ENCODE data around the gene LCE2B.
"Not testable (repeated sequence)": the region's sequence is repeated elsewhere in the genome, so short reads cannot be mapped to it uniquely, and the experiment has no call there.

Gene LCE2B, protein sequence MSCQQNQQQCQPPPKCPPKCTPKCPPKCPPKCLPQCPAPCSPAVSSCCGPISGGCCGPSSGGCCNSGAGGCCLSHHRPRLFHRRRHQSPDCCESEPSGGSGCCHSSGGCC

DNA sequence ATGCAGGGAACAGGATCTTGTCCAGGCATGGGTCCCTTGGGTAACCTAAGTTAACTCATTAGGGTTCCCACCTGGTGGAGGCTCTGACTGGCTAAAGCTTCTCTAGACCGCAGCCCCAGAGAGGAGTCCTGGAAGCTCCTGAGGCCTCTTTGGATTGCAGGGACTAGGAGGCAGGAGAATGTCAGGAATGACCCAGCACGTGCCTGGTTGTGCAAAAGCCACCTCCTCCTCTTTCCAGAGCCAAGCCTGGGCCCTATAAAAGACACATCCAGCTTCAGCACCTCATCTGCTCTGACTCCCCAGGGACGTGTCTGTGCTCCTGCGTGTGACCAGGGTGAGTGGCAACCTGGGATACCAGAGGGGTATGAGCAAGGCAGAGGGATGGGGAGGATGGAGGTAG is at the start of gene LCE2B:
TSS of gene LCE2B (plus strand) at position 301 of the 400 bp plus-strand sequence. CDS start 721 bp downstream, outside the sequence.
- DNase-seq (ENCODE audit: low spot score), result not testable (repeated sequence)

DNA sequence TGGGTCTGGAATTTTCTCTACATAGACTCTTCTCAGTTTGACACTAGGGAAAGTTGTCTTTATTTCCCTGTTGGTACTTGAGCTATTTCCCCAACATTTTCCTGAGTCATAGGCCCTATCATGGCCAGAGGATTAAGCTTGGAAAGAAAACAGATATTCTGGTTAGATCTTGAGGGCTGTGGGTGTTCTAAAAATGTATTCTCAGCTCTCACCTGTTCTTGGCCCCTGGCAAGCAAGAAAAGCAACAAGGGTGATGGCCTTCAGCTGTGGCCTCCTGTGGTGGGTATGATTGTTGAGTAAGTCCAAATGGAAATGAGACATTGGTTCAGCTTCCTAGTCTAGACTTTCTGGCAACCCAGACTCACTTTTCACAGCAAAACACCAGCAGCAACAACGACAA is 45.6 kb upstream of the LCE2B start:
- DNase-seq (ENCODE audit: low spot score), result no peak

DNA sequence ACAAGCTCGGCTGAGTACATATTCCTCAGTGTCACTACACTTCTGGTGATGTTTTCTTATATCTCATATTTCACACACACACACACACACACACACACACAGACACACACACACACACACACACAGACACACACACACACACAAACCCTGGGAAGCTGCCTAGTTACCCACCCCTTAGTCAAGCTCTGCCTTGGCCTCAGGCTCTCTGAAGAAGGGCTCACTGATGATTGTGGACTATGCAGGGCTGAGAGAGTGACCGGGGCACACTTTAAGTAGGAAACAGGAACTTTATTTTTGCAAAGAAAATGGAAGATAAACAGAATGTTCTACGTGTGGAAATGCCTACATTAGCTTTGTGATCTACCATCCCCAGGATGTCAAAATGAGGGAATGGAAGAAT is 42.0 kb upstream of the LCE2B start:
- DNase-seq (ENCODE audit: low spot score), result no peak

DNA sequence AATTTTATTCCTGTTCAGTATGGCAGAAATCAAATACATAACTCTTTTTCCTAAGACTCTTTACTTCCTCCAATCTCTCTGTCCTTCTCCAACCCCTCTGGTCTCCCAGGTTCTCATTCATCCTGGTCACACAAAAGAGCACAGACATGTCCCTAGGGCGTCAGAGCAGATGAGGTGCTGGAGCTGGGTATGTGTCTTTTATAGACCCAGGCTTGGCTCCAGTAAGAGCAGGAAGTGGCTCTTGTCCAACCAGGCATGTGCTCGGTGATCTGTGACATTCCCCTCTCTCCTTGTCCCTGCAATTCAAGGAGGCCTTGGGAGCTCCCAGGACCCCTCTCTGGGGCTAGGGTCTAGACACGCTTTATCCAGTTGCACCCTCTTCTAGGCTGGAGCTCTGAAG is 40.8 kb upstream of the LCE2B start:
- no peak for DNase-seq (ENCODE audit: low spot score)

DNA sequence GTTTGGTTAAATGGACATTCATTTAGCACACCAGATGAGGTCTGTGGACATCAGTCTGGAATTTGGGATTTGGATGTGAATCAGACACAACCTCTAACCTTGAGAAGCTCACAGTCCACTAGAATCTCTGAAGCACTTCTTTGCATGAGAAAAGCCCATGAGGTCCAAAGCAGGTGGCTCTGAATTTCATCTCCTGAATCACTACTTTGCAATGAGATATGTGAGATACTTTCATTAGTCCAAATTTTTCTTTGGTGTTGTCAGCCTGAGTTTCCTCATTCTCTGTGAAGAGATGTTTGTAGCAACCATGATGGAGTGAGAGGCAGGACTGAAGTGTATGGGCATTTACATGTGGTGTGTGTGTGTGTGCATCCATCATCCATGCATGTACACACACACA is 39.3 kb upstream of the LCE2B start:
- no peak for DNase-seq (ENCODE audit: low spot score)

DNA sequence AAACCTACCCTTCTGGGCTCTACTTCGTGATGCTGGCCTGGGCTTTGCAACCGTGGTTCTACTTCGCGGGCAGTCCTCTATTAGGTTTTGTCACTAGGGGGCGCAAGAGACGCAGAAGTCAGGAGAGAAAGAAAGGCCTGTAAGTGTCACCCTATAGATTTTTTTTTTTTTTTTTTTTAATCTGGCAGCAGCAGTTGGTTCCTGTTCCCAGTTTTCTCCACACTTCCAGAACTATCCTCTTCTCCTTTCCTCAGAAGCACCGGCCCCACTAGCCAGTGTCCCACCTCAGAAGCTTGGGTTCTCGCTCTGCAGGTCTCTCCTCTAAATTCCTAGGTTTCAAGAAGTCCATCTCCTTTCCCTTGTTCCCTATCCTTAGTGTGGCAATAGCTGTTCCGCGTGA is 31.8 kb upstream of the LCE2B start:
- peak; percentile 24 for DNase-seq (ENCODE audit: low spot score)

DNA sequence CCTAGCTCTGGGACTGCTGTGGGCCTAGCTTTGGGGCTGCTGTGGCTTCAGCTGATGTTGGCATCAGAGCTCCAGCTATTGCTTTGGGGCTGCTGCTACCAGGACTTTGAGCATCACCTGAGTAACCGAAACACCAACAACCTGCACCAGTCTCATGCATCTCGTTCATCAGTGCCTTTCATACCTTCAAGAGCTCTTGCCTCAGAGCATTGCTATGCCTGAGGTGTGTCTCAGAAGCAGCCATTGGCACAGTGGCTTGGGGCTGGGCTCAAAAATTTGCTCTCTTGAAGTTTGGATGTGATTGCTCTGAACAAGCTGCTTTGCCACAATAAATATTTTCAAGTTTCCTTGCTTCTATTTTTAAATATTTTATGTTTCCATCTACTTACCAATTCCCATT is 29.5 kb upstream of the LCE2B start:
- no peak for DNase-seq (ENCODE audit: low spot score)

DNA sequence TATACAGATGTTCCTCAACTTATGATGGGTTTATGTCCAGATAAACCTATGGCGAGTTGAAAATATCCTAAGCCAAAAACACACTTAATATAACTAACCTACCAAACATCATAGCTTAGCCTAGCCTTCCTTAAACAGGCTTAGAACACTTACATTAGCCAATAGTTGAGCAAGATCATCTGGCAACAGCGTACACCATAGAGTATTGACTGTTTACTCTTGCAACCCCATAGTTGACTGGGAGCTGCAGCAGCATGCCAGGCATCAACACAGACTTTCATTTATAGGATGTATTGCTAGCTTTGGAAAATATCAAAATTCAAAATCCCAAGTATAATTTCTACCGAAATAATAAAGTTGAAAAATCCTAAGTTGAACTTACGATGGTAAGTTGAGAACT is 28.2 kb upstream of the LCE2B start:
- DNase-seq (ENCODE audit: low spot score), result no peak

DNA sequence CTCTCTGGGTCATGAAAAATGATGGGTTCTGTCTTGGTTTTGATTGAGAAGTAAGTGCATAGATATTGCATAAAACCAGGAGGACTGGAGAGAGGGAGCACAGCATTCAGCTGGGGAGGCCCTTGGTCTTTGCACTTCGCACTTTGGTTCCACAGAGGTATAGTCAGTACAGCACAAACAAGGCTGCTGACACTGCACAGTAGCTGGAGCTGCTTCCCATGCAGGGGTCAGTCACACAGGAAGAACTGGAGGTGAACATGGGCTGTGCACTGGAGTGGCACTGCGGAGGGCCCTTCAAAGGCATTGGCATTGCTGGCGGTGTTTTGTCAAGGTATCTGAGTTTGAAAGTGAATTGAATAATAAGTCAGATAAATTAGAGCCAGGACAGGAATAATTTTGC is 27.3 kb upstream of the LCE2B start:
- no peak for DNase-seq (ENCODE audit: low spot score)

DNA sequence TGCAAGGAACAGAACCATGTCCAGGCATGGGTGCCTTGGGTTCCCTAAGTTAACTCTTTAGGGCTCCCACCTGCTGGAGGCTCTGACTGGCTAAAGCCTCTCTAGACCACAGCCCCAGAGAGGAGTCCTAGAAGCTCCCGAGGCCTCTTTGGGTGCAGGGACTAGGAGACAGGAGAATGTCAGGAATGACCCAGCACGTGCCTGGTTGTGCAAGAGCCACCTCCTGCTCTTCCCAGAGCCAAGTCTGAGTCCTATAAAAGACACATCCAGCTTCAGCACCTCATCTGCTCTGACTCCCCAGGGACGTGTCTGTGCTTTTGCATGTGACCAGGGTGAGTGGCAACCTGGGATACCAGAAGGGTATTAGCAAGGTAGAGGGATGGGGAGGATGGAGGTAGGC is 22.8 kb upstream of the LCE2B start, which contains the start of gene LCE2D:
TSS of gene LCE2D (plus strand) at position 283 of the 400 bp plus-strand sequence. CDS start 726 bp downstream, outside the sequence.
- DNase-seq (ENCODE audit: low spot score), result no peak

DNA sequence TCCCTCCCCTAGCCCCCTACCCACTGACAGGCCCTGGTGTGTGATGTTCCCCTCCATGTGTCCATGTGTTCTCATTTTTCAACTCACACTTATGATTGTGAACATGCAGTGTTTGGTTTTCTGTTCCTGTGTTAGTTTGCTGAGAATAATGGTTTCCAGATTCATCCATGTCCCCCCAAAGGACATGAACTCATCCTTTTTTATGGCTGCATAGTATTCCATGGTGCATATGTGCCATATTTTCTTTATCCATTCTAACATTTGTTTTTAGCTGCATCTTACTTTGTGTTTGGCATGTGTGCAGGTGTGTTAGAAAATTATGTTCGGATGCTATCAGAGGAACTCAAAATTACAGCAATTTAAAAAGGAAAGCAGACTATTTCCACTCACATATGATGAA is 19.8 kb upstream of the LCE2B start:
- DNase-seq (ENCODE audit: low spot score), result not testable (repeated sequence)

DNA sequence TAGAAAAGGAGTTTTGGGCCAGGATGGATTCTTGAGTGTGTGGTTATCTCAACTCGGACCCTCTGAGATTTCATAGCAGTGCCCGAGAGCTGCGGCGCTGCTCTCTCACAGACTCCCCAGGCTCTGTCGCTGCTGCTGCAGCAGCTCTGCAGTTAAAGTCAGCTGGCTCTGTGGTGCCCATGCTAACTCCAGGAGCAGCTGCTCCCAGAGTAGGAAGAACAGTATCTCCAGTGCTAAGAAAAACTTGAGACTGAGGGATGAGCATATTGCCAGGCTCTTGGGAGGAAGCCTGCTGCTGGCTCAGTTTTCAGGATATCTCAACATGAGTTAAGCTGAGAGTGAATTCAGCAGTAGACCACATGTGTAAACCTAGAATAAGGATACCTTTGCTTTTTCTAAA is 18.3 kb upstream of the LCE2B start:
- DNase-seq (ENCODE audit: low spot score), result no peak

DNA sequence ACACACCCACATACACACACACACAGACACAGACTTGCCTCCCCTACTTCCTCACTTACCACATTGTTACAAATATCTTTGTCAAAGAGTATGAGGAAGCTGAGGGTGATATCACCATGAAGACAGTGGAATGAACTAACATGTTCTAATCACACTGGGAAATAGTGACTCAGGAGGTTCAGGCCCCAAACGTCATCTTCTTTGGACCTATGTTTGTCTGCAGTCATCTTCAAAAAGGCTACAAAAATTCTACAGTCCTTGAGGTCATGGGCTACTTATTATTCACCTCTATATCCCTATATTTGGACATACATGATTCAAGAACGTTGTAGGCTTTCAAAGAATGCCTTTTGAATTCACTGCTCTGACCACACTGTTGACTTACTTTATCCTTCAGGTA is 12.9 kb upstream of the LCE2B start:
- no peak for DNase-seq (ENCODE audit: low spot score)

DNA sequence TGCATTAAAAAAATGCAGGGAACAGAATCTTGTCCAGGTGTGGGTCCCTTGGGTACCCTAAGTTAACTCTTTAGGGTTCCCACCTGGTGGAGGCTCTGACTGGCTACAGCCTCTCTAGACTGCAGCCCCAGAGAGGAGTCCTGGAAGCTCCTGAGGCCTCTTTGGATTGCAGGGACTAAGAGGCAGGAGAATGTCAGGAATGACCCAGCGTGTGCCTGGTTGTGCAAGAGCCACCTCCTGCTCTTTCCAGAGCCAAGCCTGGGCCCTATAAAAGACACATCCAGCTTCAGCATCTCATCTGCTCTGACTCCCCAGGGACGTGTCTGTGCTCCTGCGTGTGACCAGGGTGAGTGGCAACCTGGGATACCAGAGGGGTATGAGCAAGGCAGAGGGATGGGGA is 10.9 kb upstream of the LCE2B start, which contains the start of gene LCE2C:
TSS of gene LCE2C (plus strand) at position 297 of the 400 bp plus-strand sequence. CDS start 737 bp downstream, outside the sequence.
- not testable (repeated sequence) for DNase-seq (ENCODE audit: low spot score)

DNA sequence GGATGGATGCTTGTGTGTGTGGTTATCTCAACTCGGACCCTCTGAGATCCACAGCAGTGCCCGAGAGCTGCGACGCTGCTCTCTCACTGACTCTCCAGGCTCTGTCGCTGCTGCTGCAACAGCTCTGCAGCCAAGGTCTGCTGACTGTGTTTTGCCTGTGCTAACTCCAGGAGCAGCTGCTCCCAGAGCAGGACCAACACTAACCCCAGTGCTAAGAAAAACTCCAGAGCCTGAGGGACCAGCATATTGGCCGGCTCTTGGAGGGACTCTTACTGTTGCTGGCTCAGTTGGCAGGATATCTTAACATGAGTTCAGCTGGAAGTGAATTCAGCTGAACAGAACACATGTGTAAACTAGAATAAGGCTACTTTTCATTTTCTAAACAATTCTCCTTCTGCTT is 6.5 kb upstream of the LCE2B start:
- DNase-seq (ENCODE audit: low spot score), result no peak

DNA sequence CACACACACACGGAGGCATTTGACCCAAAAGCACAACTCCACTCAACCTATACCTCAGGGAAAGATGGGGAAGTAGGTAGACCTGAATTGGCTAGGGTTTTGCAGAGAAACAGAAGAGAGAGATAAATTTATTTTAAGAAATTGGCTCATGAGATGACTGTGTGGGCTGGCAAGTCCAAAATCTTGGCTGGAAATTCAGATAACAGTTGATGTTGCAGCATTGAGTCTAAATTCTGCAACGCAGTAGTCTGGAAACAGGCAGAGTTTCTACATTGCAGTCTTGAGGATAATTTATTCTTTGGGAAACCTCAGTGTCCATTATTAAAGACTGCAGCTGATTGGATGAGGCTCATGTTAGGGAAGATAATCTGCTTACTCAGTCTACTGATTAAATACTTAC is 4.3 kb upstream of the LCE2B start:
- no peak for DNase-seq (ENCODE audit: low spot score)

DNA sequence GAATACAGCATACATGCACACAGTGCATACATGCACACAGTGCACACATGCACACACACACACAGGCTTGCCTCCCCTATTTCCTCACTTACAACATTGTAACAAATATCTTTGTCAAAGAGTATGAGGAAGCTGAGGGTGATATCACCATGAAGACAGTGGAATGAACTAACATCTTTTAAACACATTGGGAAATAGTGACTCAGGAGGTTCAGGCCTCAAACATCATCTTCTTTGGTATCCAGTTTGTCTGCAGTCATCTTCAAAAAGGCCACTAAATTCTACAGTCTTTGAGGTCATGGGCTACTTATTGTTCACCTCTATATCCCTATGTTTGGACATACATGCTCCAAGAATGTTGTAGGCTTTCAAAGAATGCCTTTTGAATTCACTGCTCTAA is 2.1 kb upstream of the LCE2B start:
- DNase-seq (ENCODE audit: low spot score), result no peak

DNA sequence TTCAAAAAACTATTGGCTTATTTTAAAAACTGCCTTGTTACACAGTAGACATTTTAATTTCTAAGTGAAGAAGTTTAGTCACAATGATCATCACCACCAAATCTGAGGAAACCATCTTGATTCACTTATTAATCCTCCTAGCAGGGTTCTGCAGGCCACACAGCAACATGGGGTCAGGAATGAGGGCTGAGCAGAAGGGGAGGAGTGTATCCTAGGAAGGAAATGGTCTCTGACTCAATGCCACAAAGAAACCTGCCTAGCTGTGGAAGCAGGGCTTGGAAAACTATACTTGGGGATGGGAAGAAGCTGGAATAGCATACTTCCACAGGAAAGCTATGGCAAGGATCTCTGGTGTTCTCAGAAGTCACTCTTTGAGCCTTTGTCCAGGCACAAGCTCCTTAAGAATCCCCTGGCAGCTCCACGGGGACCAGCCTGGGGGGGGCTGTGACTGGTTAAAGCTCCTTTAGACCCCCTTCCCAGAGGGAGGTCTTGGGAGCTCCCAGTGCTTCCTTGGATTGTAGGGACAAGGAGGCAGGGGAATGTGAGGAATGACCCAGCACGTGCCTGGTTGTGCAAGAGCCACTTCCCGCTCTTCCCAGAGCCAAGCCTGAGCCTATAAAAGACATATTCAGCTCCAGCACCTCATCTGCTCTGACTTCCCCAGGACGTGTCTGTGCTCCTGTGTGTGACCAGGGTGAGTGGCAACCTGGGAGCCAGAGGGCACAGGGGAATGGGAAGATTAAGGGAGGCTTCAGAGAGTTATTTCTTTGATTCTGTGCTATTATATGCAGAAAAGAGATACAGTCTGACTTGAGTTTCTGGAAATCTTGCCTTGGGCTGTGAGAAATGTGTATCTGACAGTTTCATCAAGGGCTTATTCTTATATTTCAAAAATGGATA is 12.0 kb downstream of the LCE2B start, which contains the start of gene LCE2A:
TSS of gene LCE2A (plus strand) at position 645 of the 900 bp plus-strand sequence. CDS start 557 bp downstream, outside the sequence.
- DNase-seq (ENCODE audit: low spot score), result no peak

DNA sequence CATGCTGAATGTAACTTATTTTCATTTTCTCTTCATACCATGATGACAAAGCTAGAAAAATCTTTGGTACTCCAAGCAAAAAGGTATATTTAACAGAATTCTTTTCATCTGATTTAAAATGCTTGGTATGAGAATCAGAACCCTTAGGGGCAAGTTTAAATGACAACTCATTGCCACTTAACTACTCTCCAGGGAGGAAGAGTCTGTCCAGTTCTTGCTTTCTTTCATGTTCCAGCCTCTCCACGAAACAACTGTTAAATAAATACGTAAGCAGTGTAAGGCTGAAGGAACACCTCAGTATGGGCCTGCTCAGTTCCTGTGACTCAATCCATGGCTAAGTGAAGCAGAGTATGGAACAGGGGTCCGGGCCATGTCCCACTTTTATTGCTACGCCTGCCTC is 13.8 kb downstream of the LCE2B start:
- DNase-seq (ENCODE audit: low spot score), result no peak

DNA sequence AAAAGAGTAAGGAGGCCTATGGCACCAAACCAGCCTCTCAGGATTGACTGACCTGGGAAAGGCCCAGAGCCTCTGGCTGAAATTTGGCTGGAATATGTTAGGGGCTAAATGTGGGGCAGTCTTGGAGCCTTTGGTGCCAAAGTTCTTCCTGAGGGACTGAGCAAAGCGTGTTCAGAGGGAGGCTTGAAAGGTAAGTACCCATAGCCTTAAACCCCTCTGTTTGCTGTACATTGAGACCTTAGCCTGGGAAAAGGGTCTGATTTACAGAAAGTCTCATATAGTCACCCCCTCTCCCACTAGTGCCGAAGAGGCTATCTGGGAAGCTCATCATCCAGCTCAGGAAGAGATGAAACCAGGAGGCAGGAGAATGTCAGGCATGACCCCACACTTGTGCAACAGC is 21.9 kb downstream of the LCE2B start, which contains the start of gene LCE4A:
TSS of gene LCE4A (plus strand) at position 301 of the 400 bp plus-strand sequence. CDS start 916 bp downstream, outside the sequence.
- no peak for DNase-seq (ENCODE audit: low spot score)

DNA sequence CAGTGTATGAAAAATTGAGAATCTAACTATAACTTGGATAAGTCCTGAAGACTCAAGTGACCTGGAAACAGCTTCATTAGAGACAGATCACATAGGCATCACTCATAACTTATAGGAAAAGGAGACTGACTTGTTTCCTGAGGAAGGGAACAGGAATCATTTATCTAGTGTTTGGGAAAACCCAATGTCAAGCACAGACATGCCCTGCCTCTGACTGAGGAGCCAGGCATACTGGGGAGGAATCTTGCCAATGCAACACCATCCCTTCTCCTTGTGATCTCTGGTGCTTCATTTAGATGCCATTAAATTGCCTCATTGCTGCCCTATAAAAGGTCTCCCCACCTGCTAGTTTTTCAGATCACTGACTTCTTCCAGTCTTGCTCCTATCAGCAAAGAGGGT is 32.3 kb downstream of the LCE2B start:
- DNase-seq (ENCODE audit: low spot score), result no peak

DNA sequence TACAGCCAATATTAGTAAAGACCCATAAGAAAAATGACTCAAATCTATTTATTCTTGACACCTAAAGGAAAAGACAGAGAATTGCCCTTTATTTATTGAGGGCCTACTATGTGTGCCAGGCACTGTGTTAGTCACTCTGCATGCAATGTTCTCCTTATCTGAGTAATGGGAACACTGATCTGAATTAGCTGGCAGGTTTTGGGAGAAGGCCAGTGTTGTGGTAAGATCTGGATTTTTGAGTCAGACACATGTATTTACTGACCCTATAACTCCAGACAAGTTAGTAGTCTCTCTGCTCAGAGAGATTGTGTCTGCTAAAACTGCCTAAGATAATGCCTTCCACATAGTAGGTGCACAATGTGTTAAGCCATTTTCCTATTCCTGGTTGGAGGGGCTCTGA is 39.3 kb downstream of the LCE2B start:
- DNase-seq (ENCODE audit: low spot score), result no peak

DNA sequence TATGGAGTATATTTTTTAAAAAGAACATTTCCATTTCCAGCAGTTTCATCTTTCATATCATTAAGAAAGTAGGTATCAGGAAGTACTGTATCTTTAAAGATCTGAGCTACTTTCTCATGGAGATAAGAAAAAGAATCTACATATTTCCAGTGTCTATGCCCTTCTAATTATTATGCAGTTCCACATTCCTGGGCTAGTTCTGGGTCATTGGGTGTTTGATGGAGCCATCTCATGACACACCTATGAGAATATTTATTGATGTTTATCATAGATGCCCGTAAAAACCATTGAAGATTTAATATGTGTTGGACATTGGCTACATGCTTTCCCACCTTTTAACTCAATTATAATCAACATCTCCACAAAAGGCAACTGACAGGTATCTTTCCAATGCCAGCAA is 43.1 kb downstream of the LCE2B start:
- no peak for DNase-seq (ENCODE audit: low spot score)
